22Rv1 (cell line): ENCODE results near the gene CERS1.
A peak's percentile ranks its signal among the peaks of the same experiment; 100 is the strongest.

ENCODE experiments used
- H3K27ac ChIP-seq: fragments of 450-650 bp; 2 replicates; pipeline ENCODE4 v1.5.1; 2017
- CTCF ChIP-seq: fragments of 450-650 bp; IDR thresholded peaks from 2 replicates; pipeline ENCODE4 v1.5.1; 2017; ENCODE audit warnings: mild to moderate bottlenecking
- ZFX ChIP-seq: fragments of 450-650 bp; IDR thresholded peaks from 2 replicates; pipeline ENCODE4 v1.6.1; 2017; ENCODE audit warnings: antibody characterized with exemption, borderline replicate concordance

The CERS1 gene

GRCh38 chr19:18850471-18851375, 45.2 kb downstream of the CERS1 start:
- no peak for TF ChIP-seq ZFX
- TF ChIP-seq CTCF = no peak
- no peak overlapping the region for H3K27ac ChIP-seq

GRCh38 chr19:18849838-18850400, 46.0 kb downstream of the CERS1 start:
- TF ChIP-seq CTCF = no peak
- TF ChIP-seq ZFX = no peak
- no peak overlapping the region for H3K27ac ChIP-seq

- H3K27ac ChIP-seq = no peak overlapping the region
- TF ChIP-seq CTCF (no peak), ZFX (no peak)
Measured at GRCh38 chr19:18848878-18849661, 46.9 kb downstream of the CERS1 start.

GRCh38 chr19:18847549-18848463, 48.2 kb downstream of the CERS1 start:
- H3K27ac ChIP-seq = no peak overlapping the region

GRCh38 chr19:18846862-18847548, 49.0 kb downstream of the CERS1 start:
- TF ChIP-seq ZFX (no peak), CTCF (peak; percentile 85)
- H3K27ac ChIP-seq = no peak overlapping the region

More at GRCh38 chr19:18847549-18848463, 48.2 kb downstream of the CERS1 start:
- no peak for TF ChIP-seq ZFX
- TF ChIP-seq CTCF = peak; percentile 59

GRCh38 chr19:18845961-18846360, 50.0 kb downstream of the CERS1 start:
- H3K27ac ChIP-seq = no peak overlapping the region
- no peak for TF ChIP-seq CTCF
